Measurements from ENCODE around the gene FRMPD1.

FRMPD1 gene

GRCh38 chr9:37715260-37715659 is 64.5 kb downstream of the FRMPD1 start:
- no peak for TF ChIP-seq CTCF (IDR thresholded peaks at IDR 0.05; ENCODE audit: extremely low read depth, missing control alignments)
- no peak for DNase-seq (ENCODE audit: low spot score)

GRCh38 chr9:37715991-37716505 is 65.3 kb downstream of the FRMPD1 start:
- TF ChIP-seq CTCF (IDR thresholded peaks at IDR 0.05; ENCODE audit: extremely low read depth, missing control alignments): no peak
- DNase-seq (ENCODE audit: low spot score): no peak

- TF ChIP-seq CTCF (IDR thresholded peaks at IDR 0.05; ENCODE audit: extremely low read depth, missing control alignments): no peak
- no peak for DNase-seq (ENCODE audit: low spot score)
Observed at GRCh38 chr9:37719526-37719925, 68.8 kb downstream of the FRMPD1 start.

GRCh38 chr9:37727013-37727412 is 76.3 kb downstream of the FRMPD1 start:
- no peak for TF ChIP-seq CTCF (IDR thresholded peaks at IDR 0.05; ENCODE audit: extremely low read depth, missing control alignments)
- no peak for DNase-seq (ENCODE audit: low spot score)

GRCh38 chr9:37729499-37729898 is 78.7 kb downstream of the FRMPD1 start:
- TF ChIP-seq CTCF (IDR thresholded peaks at IDR 0.05; ENCODE audit: extremely low read depth, missing control alignments): no peak
- no peak for DNase-seq (ENCODE audit: low spot score)

GRCh38 chr9:37730256-37730655 is 79.5 kb downstream of the FRMPD1 start:
- no peak for DNase-seq (ENCODE audit: low spot score)
- no peak for TF ChIP-seq CTCF (IDR thresholded peaks at IDR 0.05; ENCODE audit: extremely low read depth, missing control alignments)

GRCh38 chr9:37730839-37731238 is 80.1 kb downstream of the FRMPD1 start:
- no peak for DNase-seq (ENCODE audit: low spot score)
- TF ChIP-seq CTCF (IDR thresholded peaks at IDR 0.05; ENCODE audit: extremely low read depth, missing control alignments): no peak

Measured in GM20000 (cell line).